ENCODE results near the gene PFDN5. TPM values are rescaled to one million over a fixed set of nuclear protein-coding genes. Genes with fewer than 3 reads are reported as not detected.

Gene PFDN5
- total RNA-seq, 1 donor from 2014 or later: 379 TPM

DNA sequence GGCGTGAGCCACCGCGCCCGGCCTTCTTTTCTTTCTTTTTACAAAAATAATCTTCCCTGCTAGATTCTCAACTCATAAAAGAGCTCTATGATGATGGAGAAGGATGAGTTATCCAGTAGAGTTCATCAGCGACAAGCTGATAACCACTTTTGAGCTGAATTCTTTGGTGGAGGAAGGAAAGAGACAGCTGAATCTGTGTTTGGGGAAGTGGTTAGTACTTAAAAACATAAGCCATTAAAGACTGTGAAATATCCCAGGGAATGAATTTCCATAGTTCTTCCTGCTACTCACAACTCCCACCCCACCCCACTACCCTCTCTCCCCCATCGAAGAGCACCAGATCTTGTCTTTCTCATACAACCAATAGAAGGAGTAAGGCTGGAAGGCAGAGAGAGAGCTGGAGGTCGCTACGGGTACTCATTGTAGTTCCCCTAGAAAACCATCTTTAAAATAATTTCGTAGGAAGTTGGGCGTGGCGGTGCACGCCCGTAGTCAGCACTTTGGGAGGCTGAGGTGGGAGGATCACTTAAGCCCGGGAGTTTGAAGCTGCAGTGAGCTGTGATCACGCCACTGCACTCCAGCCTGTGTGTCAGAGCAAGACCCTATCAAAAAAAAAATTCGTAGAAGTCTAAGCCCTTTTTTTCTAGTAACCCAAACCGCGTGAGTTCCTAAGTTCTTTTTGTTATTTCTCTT lies 27.9 kb upstream of the PFDN5 start:
- DNase-seq (ENCODE audit: low spot score, unreplicated experiment): no peak
- peaks cover 17% of the 10 kb centered on the region for H3K4me1 Mint-ChIP-seq (ENCODE audit: low read depth)
- no peaks in the 10 kb centered on the region for H3K9me3 Mint-ChIP-seq (ENCODE audit: low read depth)
- peak overlapping the region; percentile 89 for H3K27ac Mint-ChIP-seq
- H3K36me3 Mint-ChIP-seq (ENCODE audit: insufficient read depth): no peaks in the 10 kb centered on the region
- H3K27me3 Mint-ChIP-seq: no peaks in the 10 kb centered on the region
- TF ChIP-seq, protein P1, sequence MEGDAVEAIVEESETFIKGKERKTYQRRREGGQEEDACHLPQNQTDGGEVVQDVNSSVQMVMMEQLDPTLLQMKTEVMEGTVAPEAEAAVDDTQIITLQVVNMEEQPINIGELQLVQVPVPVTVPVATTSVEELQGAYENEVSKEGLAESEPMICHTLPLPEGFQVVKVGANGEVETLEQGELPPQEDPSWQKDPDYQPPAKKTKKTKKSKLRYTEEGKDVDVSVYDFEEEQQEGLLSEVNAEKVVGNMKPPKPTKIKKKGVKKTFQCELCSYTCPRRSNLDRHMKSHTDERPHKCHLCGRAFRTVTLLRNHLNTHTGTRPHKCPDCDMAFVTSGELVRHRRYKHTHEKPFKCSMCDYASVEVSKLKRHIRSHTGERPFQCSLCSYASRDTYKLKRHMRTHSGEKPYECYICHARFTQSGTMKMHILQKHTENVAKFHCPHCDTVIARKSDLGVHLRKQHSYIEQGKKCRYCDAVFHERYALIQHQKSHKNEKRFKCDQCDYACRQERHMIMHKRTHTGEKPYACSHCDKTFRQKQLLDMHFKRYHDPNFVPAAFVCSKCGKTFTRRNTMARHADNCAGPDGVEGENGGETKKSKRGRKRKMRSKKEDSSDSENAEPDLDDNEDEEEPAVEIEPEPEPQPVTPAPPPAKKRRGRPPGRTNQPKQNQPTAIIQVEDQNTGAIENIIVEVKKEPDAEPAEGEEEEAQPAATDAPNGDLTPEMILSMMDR (IDR thresholded peaks at IDR 0.05; ENCODE audit: unreplicated experiment): no peak
- peak overlapping the region; percentile 100 for H3K4me3 Mint-ChIP-seq (ENCODE audit: low read depth)

- TF ChIP-seq, protein P1 (IDR thresholded peaks at IDR 0.05; ENCODE audit: unreplicated experiment): peak; percentile 62
- peak; percentile 67 for DNase-seq (ENCODE audit: low spot score, unreplicated experiment)
- Mint-ChIP-seq H3K4me1 (ENCODE audit: low read depth) (peaks cover 17% of the 10 kb centered on the region), H3K36me3 (ENCODE audit: insufficient read depth) (no peaks in the 10 kb centered on the region), H3K27ac (peak within 1 kb of the TSS; percentile 89), H3K9me3 (ENCODE audit: low read depth) (no peaks in the 10 kb centered on the region), H3K4me3 (ENCODE audit: low read depth) (peak within 1 kb of the TSS; percentile 100), H3K27me3 (no peaks in the 10 kb centered on the region)
These were observed 27.2 kb upstream of the PFDN5 start, which contains the start of gene ESPL1 for GRCh38 chr12:53267999-53268629. TSS of gene ESPL1 (plus strand) at chr12:53268299. CDS start at chr12:53268767, 468 bp downstream.

GRCh38 chr12:53268630-53269562 lies 26.4 kb upstream of the PFDN5 start:
- DNase-seq (ENCODE audit: low spot score, unreplicated experiment): no peak
- no peaks in the 10 kb centered on the region for H3K36me3 Mint-ChIP-seq (ENCODE audit: insufficient read depth)

DNA sequence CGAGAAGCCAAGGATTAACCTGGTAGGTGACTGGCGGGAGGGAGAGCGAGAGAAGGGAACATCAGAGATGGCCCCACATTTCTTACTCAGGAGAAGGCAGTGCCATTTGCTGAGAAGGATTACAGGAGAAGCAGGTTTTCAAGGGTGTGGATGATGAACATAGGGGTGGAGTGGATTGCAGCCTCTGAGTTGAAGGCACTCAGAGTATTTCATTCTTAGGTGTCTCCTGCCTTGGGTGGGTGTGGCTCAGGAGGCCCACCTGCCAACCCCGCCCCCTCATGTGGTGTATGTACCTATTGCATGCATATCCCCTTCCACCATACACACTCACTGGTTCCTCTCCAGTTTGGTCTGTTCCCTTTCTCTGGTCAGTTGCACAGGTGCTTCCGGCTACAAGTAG lies 20.9 kb upstream of the PFDN5 start:
- TF ChIP-seq, protein P1 (IDR thresholded peaks at IDR 0.05; ENCODE audit: unreplicated experiment): no peak
- H3K9me3 Mint-ChIP-seq (ENCODE audit: low read depth): no peaks in the 10 kb centered on the region
- no peak for DNase-seq (ENCODE audit: low spot score, unreplicated experiment)
- peaks cover 2% of the 10 kb centered on the region for H3K36me3 Mint-ChIP-seq (ENCODE audit: insufficient read depth)
- peaks cover 1% of the 10 kb centered on the region for H3K4me1 Mint-ChIP-seq (ENCODE audit: low read depth)
- H3K27me3 Mint-ChIP-seq: no peaks in the 10 kb centered on the region
- H3K27ac Mint-ChIP-seq: no peak overlapping the region
- no peak overlapping the region for H3K4me3 Mint-ChIP-seq (ENCODE audit: low read depth)

More at GRCh38 chr12:53268630-53269562, 26.4 kb upstream of the PFDN5 start:
- H3K4me1 Mint-ChIP-seq (ENCODE audit: low read depth): peaks cover 17% of the 10 kb centered on the region
- no peaks in the 10 kb centered on the region for H3K9me3 Mint-ChIP-seq (ENCODE audit: low read depth)
- H3K27ac Mint-ChIP-seq: no peak overlapping the region
- TF ChIP-seq, protein P1 (IDR thresholded peaks at IDR 0.05; ENCODE audit: unreplicated experiment): no peak
- peak overlapping the region; percentile 100 for H3K4me3 Mint-ChIP-seq (ENCODE audit: low read depth)
- no peaks in the 10 kb centered on the region for H3K27me3 Mint-ChIP-seq

DNA sequence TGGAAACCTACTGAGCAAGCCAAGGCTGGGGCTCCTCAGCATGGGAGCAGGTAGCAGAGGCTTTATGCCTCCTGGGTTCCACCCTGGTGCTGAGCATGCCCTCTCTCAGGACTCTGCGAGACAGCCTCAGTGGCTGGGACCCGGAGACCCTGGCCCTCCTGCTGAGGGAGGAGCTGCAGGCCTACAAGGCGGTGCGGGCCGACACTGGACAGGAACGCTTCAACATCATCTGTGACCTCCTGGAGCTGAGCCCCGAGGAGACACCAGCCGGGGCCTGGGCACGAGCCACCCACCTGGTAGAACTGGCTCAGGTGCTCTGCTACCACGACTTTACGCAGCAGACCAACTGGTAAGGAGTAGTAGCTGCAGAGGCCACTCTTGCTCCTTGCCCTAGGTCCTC lies 18.8 kb upstream of the PFDN5 start:
- H3K4me3 Mint-ChIP-seq (ENCODE audit: low read depth): no peak overlapping the region
- H3K9me3 Mint-ChIP-seq (ENCODE audit: low read depth): no peaks in the 10 kb centered on the region
- H3K27ac Mint-ChIP-seq: no peak overlapping the region
- H3K4me1 Mint-ChIP-seq (ENCODE audit: low read depth): no peaks in the 10 kb centered on the region
- H3K36me3 Mint-ChIP-seq (ENCODE audit: insufficient read depth): peaks cover 6% of the 10 kb centered on the region
- no peaks in the 10 kb centered on the region for H3K27me3 Mint-ChIP-seq
- no peak for DNase-seq (ENCODE audit: low spot score, unreplicated experiment)
- TF ChIP-seq, protein P1 (IDR thresholded peaks at IDR 0.05; ENCODE audit: unreplicated experiment): no peak
